Measurements from ENCODE around the gene TRAK1.

TRAK1 gene

DNA sequence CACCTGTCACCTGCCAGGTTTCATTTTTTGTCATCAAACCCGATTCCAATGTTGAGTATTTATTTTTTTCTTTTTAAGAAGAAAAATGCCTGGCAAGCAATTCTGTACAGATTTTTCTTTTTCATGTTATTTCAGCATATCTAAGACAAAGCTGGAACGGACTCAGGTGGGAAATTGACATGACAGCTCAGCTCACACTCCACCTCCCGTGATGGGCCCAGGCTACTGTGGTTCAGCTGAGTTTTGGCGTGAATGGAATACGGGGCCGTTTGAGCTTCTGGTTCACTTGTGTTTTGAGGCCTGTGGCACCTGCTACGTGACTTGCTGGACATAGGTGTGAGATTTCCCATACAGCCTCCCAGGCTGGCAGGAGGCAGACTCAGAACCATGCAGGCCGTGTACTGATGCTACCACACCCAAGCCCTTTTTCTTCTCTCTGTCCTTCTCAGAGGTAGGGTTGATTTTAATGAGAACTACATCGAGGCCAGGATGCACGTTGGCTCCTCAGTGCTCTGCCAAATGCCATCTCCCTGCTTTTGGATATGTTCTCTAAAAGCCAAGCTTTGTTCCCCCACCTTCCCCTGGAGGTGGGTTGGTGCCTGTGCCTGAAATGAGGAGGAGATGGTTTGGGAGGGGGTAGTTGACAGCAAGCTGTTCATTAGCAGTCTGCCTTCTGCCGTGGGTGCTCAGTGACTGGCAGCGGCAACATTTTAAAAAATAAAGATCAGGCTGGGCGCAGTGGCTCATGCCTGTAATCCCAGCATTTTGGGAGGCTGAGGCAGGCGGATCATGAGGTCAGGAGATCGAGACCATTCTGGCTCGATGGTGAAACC is 48.7 kb downstream of the TRAK1 start:
- DNase-seq (ENCODE audit: low spot score), result no peak
- in situ Hi-C loops (cut with MboI; ENCODE audit: low sequenced_read_pairs, unreplicated experiment), result no loop called here
- TF ChIP-seq, protein P1, sequence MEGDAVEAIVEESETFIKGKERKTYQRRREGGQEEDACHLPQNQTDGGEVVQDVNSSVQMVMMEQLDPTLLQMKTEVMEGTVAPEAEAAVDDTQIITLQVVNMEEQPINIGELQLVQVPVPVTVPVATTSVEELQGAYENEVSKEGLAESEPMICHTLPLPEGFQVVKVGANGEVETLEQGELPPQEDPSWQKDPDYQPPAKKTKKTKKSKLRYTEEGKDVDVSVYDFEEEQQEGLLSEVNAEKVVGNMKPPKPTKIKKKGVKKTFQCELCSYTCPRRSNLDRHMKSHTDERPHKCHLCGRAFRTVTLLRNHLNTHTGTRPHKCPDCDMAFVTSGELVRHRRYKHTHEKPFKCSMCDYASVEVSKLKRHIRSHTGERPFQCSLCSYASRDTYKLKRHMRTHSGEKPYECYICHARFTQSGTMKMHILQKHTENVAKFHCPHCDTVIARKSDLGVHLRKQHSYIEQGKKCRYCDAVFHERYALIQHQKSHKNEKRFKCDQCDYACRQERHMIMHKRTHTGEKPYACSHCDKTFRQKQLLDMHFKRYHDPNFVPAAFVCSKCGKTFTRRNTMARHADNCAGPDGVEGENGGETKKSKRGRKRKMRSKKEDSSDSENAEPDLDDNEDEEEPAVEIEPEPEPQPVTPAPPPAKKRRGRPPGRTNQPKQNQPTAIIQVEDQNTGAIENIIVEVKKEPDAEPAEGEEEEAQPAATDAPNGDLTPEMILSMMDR (IDR thresholded peaks at IDR 0.05; ENCODE audit: borderline replicate concordance, control extremely low read depth, extremely low read depth, insufficient read depth, missing control alignments), result no peak

DNA sequence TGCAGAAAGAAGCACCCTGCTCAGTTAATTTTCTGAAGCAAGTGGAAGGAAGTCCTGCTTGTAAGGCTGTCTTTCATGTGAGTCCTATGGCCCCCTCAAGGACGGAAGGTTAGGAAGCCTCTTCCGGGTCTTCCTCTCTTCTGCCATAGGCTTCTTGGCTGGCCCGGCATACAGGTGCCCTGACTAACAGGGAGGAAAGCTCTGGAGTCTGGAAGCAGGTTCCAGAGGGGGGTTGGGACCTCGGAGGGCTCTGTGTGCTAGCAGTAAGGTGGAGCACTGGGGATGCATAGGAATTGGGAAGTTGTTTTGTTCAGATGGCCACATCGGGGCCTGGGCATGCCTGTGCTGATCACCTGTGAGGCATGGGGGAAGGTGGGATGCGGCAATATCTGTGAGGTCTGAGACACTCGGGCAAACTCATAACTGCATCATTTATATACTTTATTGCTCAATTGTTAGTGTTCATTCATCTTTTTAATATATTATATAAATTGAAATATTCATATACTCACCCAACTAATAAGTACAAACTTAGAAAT is 49.6 kb downstream of the TRAK1 start:
- no peak for DNase-seq (ENCODE audit: low spot score)
- in situ Hi-C loops (cut with MboI; ENCODE audit: low sequenced_read_pairs, unreplicated experiment), result no loop called here
- TF ChIP-seq, protein P1 (IDR thresholded peaks at IDR 0.05; ENCODE audit: borderline replicate concordance, control extremely low read depth, extremely low read depth, insufficient read depth, missing control alignments), result no peak

DNA sequence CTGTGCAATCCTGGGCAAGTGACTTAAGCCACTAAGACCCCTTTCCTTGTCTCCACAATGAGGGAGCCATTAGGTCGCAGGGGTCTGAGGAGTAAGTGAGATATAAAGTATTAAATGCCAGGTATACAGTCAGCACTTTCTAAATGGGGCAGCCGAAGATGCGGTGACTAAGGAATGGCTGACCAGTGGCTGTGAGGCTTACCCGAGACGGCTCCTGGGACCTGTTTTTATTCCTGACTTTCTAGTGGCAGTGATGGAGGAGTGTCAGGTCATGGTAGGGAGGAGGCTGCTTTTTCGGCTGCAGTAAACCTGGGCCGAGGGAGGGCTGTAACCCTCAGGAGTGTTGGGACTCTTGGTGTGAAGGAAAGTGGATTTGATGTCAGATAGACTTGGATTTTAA is 52.3 kb downstream of the TRAK1 start:
- in situ Hi-C loops (cut with MboI; ENCODE audit: low sequenced_read_pairs, unreplicated experiment), result no loop called here
- TF ChIP-seq, protein P1 (IDR thresholded peaks at IDR 0.05; ENCODE audit: borderline replicate concordance, control extremely low read depth, extremely low read depth, insufficient read depth, missing control alignments), result no peak
- DNase-seq (ENCODE audit: low spot score), result no peak

- in situ Hi-C loops (cut with MboI; ENCODE audit: low sequenced_read_pairs, unreplicated experiment), result no loop called here
These were observed 53.1 kb downstream of the TRAK1 start for GRCh38 chr3:42144209-42144608.

GRCh38 chr3:42148086-42148848 is 57.1 kb downstream of the TRAK1 start:
- TF ChIP-seq, protein P1 (IDR thresholded peaks at IDR 0.05; ENCODE audit: borderline replicate concordance, control extremely low read depth, extremely low read depth, insufficient read depth, missing control alignments), result no peak
- DNase-seq (ENCODE audit: low spot score), result no peak
- in situ Hi-C loops (cut with MboI; ENCODE audit: low sequenced_read_pairs, unreplicated experiment), result no loop called here

More at GRCh38 chr3:42144209-42144608, 53.1 kb downstream of the TRAK1 start:
- TF ChIP-seq, protein P1 (IDR thresholded peaks at IDR 0.05; ENCODE audit: borderline replicate concordance, control extremely low read depth, extremely low read depth, insufficient read depth, missing control alignments), result no peak
- no peak for DNase-seq (ENCODE audit: low spot score)

- in situ Hi-C loops (cut with MboI; ENCODE audit: low sequenced_read_pairs, unreplicated experiment), result no loop called here
- no peak for DNase-seq (ENCODE audit: low spot score)
- TF ChIP-seq, protein P1 (IDR thresholded peaks at IDR 0.05; ENCODE audit: borderline replicate concordance, control extremely low read depth, extremely low read depth, insufficient read depth, missing control alignments), result no peak
These were observed 57.9 kb downstream of the TRAK1 start for GRCh38 chr3:42148982-42149432.

All from GM13976 (cell line).